ENCODE data around the gene CERK. TPM values are rescaled to one million over a fixed set of nuclear protein-coding genes. Genes with fewer than 3 reads are reported as not detected.

Gene CERK
- total RNA-seq, 1 donor = 38.9 TPM

DNA sequence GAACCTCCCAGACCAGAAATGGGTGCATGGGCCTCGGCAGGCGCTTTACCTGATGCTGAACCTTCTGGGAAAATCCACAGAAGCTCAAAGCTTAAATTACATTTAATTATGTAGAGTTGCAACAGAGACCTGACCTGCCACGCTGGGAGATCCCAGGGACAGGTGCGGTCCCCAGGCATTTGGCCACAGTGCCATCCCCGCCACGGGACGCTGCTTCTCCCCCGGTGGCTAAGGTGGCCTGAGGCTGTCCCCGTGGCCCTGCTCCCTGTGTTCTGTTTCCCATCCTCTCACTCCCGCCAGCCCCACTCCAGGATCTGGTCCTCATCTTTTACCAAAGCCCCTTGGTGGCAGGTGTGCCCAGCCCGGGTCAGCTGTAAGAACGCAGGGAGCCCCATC, 78.3 kb downstream of the CERK start:
- no peak overlapping the region for H3K4me3 ChIP-seq (ENCODE audit: low read depth, low read length)
- DNase-seq (ENCODE audit: low read depth) = no peak
- TF ChIP-seq, protein P1, sequence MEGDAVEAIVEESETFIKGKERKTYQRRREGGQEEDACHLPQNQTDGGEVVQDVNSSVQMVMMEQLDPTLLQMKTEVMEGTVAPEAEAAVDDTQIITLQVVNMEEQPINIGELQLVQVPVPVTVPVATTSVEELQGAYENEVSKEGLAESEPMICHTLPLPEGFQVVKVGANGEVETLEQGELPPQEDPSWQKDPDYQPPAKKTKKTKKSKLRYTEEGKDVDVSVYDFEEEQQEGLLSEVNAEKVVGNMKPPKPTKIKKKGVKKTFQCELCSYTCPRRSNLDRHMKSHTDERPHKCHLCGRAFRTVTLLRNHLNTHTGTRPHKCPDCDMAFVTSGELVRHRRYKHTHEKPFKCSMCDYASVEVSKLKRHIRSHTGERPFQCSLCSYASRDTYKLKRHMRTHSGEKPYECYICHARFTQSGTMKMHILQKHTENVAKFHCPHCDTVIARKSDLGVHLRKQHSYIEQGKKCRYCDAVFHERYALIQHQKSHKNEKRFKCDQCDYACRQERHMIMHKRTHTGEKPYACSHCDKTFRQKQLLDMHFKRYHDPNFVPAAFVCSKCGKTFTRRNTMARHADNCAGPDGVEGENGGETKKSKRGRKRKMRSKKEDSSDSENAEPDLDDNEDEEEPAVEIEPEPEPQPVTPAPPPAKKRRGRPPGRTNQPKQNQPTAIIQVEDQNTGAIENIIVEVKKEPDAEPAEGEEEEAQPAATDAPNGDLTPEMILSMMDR (IDR thresholded peaks at IDR 0.05; ENCODE audit: insufficient read depth, low read depth, low read length) = no peak

- TF ChIP-seq, protein P1 (IDR thresholded peaks at IDR 0.05; ENCODE audit: insufficient read depth, low read depth, low read length) = no peak
- no peak for DNase-seq (ENCODE audit: low read depth)
- H3K4me3 ChIP-seq (ENCODE audit: low read depth, low read length) = no peak overlapping the region
Measured at GRCh38 chr22:46659059-46659790, 78.8 kb downstream of the CERK start.

DNA sequence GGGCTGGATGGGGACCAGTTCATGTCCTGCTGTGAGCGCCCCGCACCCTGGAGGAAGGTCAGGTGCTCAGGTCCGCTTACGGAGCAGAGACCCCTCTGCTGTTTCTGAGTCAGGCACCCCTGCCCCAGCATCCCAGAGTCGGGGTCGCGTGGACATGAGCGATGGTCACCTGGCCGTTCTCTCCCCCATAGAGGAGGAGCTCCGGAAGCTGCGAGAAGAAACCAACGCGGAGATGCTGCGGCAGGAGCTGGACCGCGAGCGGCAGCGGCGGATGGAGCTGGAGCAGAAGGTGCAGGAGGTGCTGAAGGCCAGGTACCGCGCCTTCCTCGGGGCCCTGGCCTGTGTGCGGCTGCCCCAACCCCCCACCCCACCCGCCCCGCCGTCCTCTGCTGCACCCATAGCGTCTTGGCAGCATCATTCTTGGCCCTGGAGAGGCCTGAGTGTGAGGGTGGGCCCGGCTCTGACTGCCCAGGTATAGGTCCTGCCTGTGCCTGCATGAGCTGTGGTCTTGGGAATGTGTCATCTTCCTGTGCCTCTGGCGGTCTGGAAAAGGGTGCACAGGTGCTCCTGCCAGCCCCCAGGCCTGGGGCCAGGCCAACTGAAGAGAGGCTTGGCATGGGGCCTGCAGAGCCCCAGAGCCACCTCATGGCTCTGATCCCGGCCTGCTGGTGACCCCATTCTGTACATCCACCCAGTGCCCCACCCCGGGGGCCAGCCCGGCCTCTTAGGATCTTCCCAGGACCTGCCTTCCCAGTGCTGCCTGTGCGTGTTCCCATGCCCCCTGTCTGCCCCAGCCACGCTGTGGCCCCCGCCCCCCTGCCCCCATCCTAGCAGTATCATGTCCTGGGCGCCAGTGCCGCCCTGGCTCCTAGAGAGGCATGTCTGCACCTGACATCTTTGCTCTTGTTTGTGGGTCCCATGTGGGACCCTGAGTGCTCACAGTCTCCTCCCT, 79.8 kb downstream of the CERK start:
- H3K4me3 ChIP-seq (ENCODE audit: low read depth, low read length) = no peak overlapping the region
- DNase-seq (ENCODE audit: low read depth) = no peak
- TF ChIP-seq, protein P1 (IDR thresholded peaks at IDR 0.05; ENCODE audit: insufficient read depth, low read depth, low read length) = no peak

GRCh38 chr22:46657655-46657953, 80.4 kb downstream of the CERK start:
- no peak for DNase-seq (ENCODE audit: low read depth)
- no peak overlapping the region for H3K4me3 ChIP-seq (ENCODE audit: low read depth, low read length)
- TF ChIP-seq, protein P1 (IDR thresholded peaks at IDR 0.05; ENCODE audit: insufficient read depth, low read depth, low read length) = no peak

GRCh38 chr22:46656856-46657654, 81.0 kb downstream of the CERK start:
- H3K4me3 ChIP-seq (ENCODE audit: low read depth, low read length) = no peak overlapping the region
- no peak for DNase-seq (ENCODE audit: low read depth)
- TF ChIP-seq, protein P1 (IDR thresholded peaks at IDR 0.05; ENCODE audit: insufficient read depth, low read depth, low read length) = no peak

DNA sequence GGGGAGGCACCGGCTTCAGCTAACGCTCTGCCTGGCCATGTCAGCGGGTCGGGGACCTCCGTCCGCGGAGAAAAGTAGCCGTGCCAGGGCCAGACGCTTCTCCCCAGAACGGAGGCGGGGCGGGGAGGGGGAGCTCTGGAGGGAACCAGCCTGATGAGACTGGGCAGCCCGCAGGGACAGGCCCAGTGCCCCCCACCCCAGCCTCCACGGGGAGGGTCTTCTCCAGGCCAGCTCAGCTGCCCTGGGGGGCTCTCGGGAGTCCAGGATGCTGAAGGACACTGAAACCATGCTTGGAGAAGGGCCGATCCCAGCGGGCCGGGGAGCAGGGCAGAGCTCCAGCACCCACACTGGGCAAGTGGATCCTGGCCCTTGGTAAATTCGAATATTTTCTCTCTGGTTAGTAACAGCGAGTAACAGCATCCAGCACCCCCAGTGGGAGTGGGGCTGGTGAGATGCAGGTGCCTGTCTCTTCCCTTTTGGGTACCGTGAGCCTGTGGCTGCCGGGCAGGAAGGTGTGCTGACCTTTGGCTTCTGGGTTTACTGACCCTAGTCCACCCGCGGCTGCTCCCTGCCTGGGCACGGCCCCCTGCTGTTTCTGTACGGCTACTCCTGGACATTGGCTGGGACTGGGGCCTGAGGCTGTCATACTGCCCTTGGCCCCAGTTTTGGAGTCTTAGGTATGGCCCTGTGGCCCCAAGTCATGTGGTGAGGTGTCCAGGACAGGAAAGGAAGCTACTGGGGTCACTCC, 82.0 kb downstream of the CERK start:
- TF ChIP-seq, protein P1 (IDR thresholded peaks at IDR 0.05; ENCODE audit: insufficient read depth, low read depth, low read length) = no peak
- no peak for DNase-seq (ENCODE audit: low read depth)

More for the DNA sequence above, 82.0 kb downstream of the CERK start:
- H3K4me3 ChIP-seq (ENCODE audit: low read depth, low read length) = no peak overlapping the region

Measured in fibroblast of villous mesenchyme (primary cell).